OCI-LY7 (cell line): ENCODE results near the gene EME1. TPM values are rescaled to one million over a fixed set of nuclear protein-coding genes. Genes with fewer than 3 reads are reported as not detected.

Experiments
- BruUV-seq: library from RNA; stranded (reverse); fragments of 400-500 nt; replicated peaks from 2 replicates; lab custom pipeline; 2021; lab: Mats Ljungman, UMichigan
- CTCF ChIA-PET: fragments of 300-600 bp; sonication (Branson Sonifier 250); formaldehyde crosslinking; loops from one replicate; lab custom pipeline; 2022; ENCODE audit warnings: antibody characterized with exemption; ENCODE audit not compliant: unreplicated experiment; lab: Charles Lee
- POLR2A ChIA-PET: fragments of 300-600 bp; sonication (Branson Sonifier 250); formaldehyde crosslinking; loops from one replicate; lab custom pipeline; 2022; ENCODE audit warnings: antibody characterized with exemption; lab: Charles Lee
- DNase-seq: peaks from one replicate; pipeline ENCODE4 v3.0.0-alpha.2; 2015; ENCODE audit warnings: low spot score
- H2AFZ ChIP-seq: fragments of 200-600 bp; sonication (generic), shearing (Covaris generic); 2 replicates; pipeline ENCODE4 v1.6.1; 2014; ENCODE audit warnings: mild to moderate bottlenecking, antibody characterized with exemption, low read length, moderate library complexity
- H3K27ac ChIP-seq: fragments of 200-600 bp; sonication (generic); 2 replicates; pipeline ENCODE4 v1.5.1; 2014; ENCODE audit warnings: mixed run types, low read depth, mild to moderate bottlenecking, moderate library complexity, low read length, inconsistent platforms; ENCODE audit not compliant: poor library complexity, severe bottlenecking
- H3K36me3 ChIP-seq: fragments of 200-600 bp; sonication (generic); 2 replicates; pipeline ENCODE4 v1.6.1; 2014; ENCODE audit warnings: mild to moderate bottlenecking, antibody characterized with exemption, low read length, moderate library complexity, mixed read lengths; ENCODE audit not compliant: insufficient read depth
- H3K4me1 ChIP-seq: fragments of 200-600 bp; sonication (generic); 2 replicates; pipeline ENCODE4 v1.5.1; 2014; ENCODE audit warnings: mild to moderate bottlenecking, low read length; ENCODE audit not compliant: insufficient read depth, poor library complexity, severe bottlenecking
- H3K4me2 ChIP-seq: fragments of 200-600 bp; sonication (generic); 2 replicates; pipeline ENCODE4 v1.6.1; 2014; ENCODE audit warnings: mild to moderate bottlenecking, low read length
- H3K4me3 ChIP-seq: fragments of 200-600 bp; sonication (generic); 2 replicates; pipeline ENCODE4 v1.5.1; 2014; ENCODE audit warnings: mild to moderate bottlenecking, low read depth, low read length; ENCODE audit not compliant: poor library complexity, severe bottlenecking
- H3K79me2 ChIP-seq: fragments of 200-600 bp; sonication (generic); 2 replicates; pipeline ENCODE4 v1.6.1; 2016; ENCODE audit warnings: low read depth, mild to moderate bottlenecking, low read length, moderate library complexity, mixed read lengths; ENCODE audit not compliant: insufficient read depth
- H3K9me2 ChIP-seq: fragments of 200-600 bp; sonication (generic); 2 replicates; pipeline ENCODE4 v1.6.1; 2016; ENCODE audit warnings: mild to moderate bottlenecking, low read length, mixed read lengths; ENCODE audit not compliant: insufficient read depth
- H3K9me3 ChIP-seq: fragments of 200-600 bp; sonication (generic); 2 replicates; pipeline ENCODE4 v1.6.1; 2014; ENCODE audit warnings: mild to moderate bottlenecking, mixed run types, low read length, mixed read lengths
- H4K20me1 ChIP-seq: fragments of 200-600 bp; sonication (generic); 2 replicates; pipeline ENCODE4 v1.6.1; 2014; ENCODE audit warnings: mild to moderate bottlenecking, antibody characterized with exemption, low read length, moderate library complexity, mixed read lengths; ENCODE audit not compliant: insufficient read depth
- CTCF ChIP-seq: fragments of 200-600 bp; sonication (generic); conservative IDR thresholded peaks from 2 replicates; pipeline ENCODE4 v1.5.1; 2014; ENCODE audit warnings: mild to moderate bottlenecking, antibody characterized with exemption, low read length, moderate library complexity, mixed read lengths
- EZH2phosphoT487 ChIP-seq: fragments of 200-600 bp; sonication (generic); IDR thresholded peaks from 2 replicates; pipeline ENCODE4 v1.6.1; 2018; ENCODE audit warnings: low read depth, borderline replicate concordance, mild to moderate bottlenecking, mixed run types, antibody characterized with exemption, low read length, moderate library complexity, mixed read lengths
- intact Hi-C: fragments of 100-400 bp; cut with micrococcal nuclease; formaldehyde crosslinking; loops from one replicate; pipeline ENCODE4 v1.10.0; 2022; ENCODE audit not compliant: unreplicated experiment
- total RNA-seq, 2 experiments: library from RNA; depleted of rRNA in 1 of 2; stranded (reverse); fragments of >200 nt in 1 of 2; shearing (Covaris generic) in 1 of 2; gene quantifications; 2 replicates each; pipeline ENCODE4 v1.2.3, GENCODE V29; 2014 to 2022

EME1 gene
- total RNA-seq, 2 experiments from 2014 or later, result 25.2 to 34.2 TPM

- POLR2A ChIA-PET, result no interaction called here
- no peak for DNase-seq
- CTCF ChIA-PET, result no interaction called here
- H3K27ac ChIP-seq, result no peak overlapping the region
- H3K4me2 ChIP-seq, result no peak overlapping the region
- intact Hi-C loops, result no loop called here
- no peaks in the 10 kb centered on the region for H3K9me3 ChIP-seq
- no peak overlapping the region for H3K4me3 ChIP-seq
- no peak overlapping the region for H2AFZ ChIP-seq
- H3K36me3 ChIP-seq, result peaks cover 14% of the 10 kb centered on the region; the same call in 1 of the 2 replicates
- BruUV-seq, result no TSS peak
- H3K9me2 ChIP-seq, result no peaks in the 10 kb centered on the region
- H3K79me2 ChIP-seq, result no peaks in the 10 kb centered on the region; the same call in 1 of the 2 replicates
- no peak for TF ChIP-seq CTCF
- no peak for TF ChIP-seq EZH2phosphoT487
- H3K4me1 ChIP-seq, result peaks cover 10% of the 10 kb centered on the region
- H4K20me1 ChIP-seq, result no peaks in the 10 kb centered on the region
These were observed 22.3 kb upstream of the EME1 start for GRCh38 chr17:50350733-50351132.

- no peaks in the 10 kb centered on the region for H4K20me1 ChIP-seq
- BruUV-seq, result no TSS peak
- no peak for DNase-seq
- intact Hi-C loops, result no loop called here
- H3K27ac ChIP-seq, result no peak overlapping the region
- no peaks in the 10 kb centered on the region; the same call in 1 of the 2 replicates for H3K79me2 ChIP-seq
- CTCF ChIA-PET, result interaction anchor here (0.6 kb wide), 1 partner anchor 43 kb away, joined by 3 read pairs; no protein-coding TSS in a partner anchor
- H3K9me2 ChIP-seq, result no peaks in the 10 kb centered on the region
- H3K4me3 ChIP-seq, result no peak overlapping the region
- peaks cover 29% of the 10 kb centered on the region for H3K36me3 ChIP-seq
- H2AFZ ChIP-seq, result no peak overlapping the region
- no peaks in the 10 kb centered on the region for H3K9me3 ChIP-seq
- no peak overlapping the region for H3K4me2 ChIP-seq
- TF ChIP-seq EZH2phosphoT487 (no peak), CTCF (no peak)
- peaks cover 4% of the 10 kb centered on the region for H3K4me1 ChIP-seq
- POLR2A ChIA-PET, result no interaction called here
These were observed 20.8 kb upstream of the EME1 start for GRCh38 chr17:50352072-50352692.
